ENCODE data around the gene BDKRB2.

DNA sequence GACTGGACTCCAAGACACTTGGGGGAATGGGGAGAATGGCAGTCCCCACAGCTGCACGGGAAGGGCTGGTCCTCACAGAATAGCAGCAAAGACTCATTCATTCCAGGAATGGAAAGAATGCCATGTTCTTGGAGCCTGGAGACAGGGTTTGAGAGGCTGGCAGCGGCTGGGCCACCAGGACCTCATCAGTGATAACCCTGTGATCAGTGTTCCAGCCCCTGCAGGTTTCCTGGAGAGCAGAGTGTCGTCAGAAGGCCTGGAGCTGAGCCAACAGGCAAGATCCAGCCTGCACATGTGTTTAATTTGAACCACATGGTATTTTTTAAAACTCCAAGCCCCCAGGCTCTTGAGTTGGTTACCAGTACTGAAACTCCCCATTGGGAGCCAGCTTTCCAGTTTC lies 62.7 kb downstream of the BDKRB2 start:
- TF ChIP-seq, protein P1, sequence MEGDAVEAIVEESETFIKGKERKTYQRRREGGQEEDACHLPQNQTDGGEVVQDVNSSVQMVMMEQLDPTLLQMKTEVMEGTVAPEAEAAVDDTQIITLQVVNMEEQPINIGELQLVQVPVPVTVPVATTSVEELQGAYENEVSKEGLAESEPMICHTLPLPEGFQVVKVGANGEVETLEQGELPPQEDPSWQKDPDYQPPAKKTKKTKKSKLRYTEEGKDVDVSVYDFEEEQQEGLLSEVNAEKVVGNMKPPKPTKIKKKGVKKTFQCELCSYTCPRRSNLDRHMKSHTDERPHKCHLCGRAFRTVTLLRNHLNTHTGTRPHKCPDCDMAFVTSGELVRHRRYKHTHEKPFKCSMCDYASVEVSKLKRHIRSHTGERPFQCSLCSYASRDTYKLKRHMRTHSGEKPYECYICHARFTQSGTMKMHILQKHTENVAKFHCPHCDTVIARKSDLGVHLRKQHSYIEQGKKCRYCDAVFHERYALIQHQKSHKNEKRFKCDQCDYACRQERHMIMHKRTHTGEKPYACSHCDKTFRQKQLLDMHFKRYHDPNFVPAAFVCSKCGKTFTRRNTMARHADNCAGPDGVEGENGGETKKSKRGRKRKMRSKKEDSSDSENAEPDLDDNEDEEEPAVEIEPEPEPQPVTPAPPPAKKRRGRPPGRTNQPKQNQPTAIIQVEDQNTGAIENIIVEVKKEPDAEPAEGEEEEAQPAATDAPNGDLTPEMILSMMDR (IDR thresholded peaks at IDR 0.05) = no peak
- TF ChIP-seq POLR2A (IDR thresholded peaks at IDR 0.05) = no peak
